HG03175 (cell line): ENCODE results near the gene PDF.
"Not testable (repeated sequence)": the region's sequence is repeated elsewhere in the genome, so short reads cannot be mapped to it uniquely, and the experiment has no call there.

Experiments used
- ATAC-seq: cut with Tn5 transposase; IDR thresholded peaks from one replicate; pipeline ENCODE4 v1.9.1; 2021; ENCODE audit warnings: mild to moderate bottlenecking, moderate library complexity; ENCODE audit not compliant: unreplicated experiment

Gene PDF

GRCh38 chr16:69330286-69331109, at the start of gene PDF:
Gene PDF, minus strand, starts transcription at chr16:69330588. Its CDS starts 18 bp downstream, at chr16:69330570.
- peak; percentile 91 for ATAC-seq

GRCh38 chr16:69378760-69379159, 48.4 kb upstream of the PDF start:
- ATAC-seq, result no peak

GRCh38 chr16:69378036-69378435, 47.6 kb upstream of the PDF start:
- ATAC-seq, result no peak

- ATAC-seq, result no peak
These were observed 46.1 kb upstream of the PDF start for GRCh38 chr16:69376393-69377059.

- no peak for ATAC-seq
These were observed 42.6 kb upstream of the PDF start for GRCh38 chr16:69373019-69373418.

- ATAC-seq, result no peak
These were observed 41.2 kb upstream of the PDF start for GRCh38 chr16:69371564-69371963.

- no peak for ATAC-seq
These were observed 38.5 kb upstream of the PDF start for GRCh38 chr16:69368866-69369265.

GRCh38 chr16:69367980-69368379, 37.6 kb upstream of the PDF start:
- ATAC-seq, result no peak

- ATAC-seq, result no peak
These were observed 36.0 kb upstream of the PDF start for GRCh38 chr16:69366431-69366830.

- no peak for ATAC-seq
These were observed 35.5 kb upstream of the PDF start for GRCh38 chr16:69365901-69366300.

GRCh38 chr16:69364088-69364487, 33.7 kb upstream of the PDF start:
- ATAC-seq, result no peak

GRCh38 chr16:69363281-69363717, 32.9 kb upstream of the PDF start:
- no peak for ATAC-seq

GRCh38 chr16:69360070-69360469, 29.7 kb upstream of the PDF start:
- ATAC-seq, result not testable (repeated sequence)

- ATAC-seq, result no peak
These were observed 21.1 kb upstream of the PDF start, which contains the start of gene TMED6 for GRCh38 chr16:69351309-69352027. Gene TMED6, minus strand, starts transcription at chr16:69351786. Its CDS starts 33 bp downstream, at chr16:69351753.

- no peak for ATAC-seq
These were observed 20.2 kb upstream of the PDF start for GRCh38 chr16:69350536-69351133.

GRCh38 chr16:69349536-69349935, 19.1 kb upstream of the PDF start:
- no peak for ATAC-seq

GRCh38 chr16:69348222-69348621, 17.8 kb upstream of the PDF start:
- no peak for ATAC-seq

- no peak for ATAC-seq
These were observed 16.3 kb upstream of the PDF start for GRCh38 chr16:69346683-69347082.

- ATAC-seq, result peak; percentile 62
These were observed 15.5 kb upstream of the PDF start for GRCh38 chr16:69345923-69346322.

GRCh38 chr16:69344171-69344570, 13.8 kb upstream of the PDF start:
- ATAC-seq, result no peak

GRCh38 chr16:69340095-69340644, 9.8 kb upstream of the PDF start:
- ATAC-seq, result no peak
